HUES6 (cell line): Measurements from ENCODE around the gene ZAP70.

Source experiments
- H3K27ac ChIP-seq: 2 replicates; pipeline ENCODE4 v1.7.0; 2013; ENCODE audit warnings: low read depth, mild to moderate bottlenecking, low read length, inconsistent platforms
- H3K27me3 ChIP-seq: 2 replicates; pipeline ENCODE4 v1.6.1; 2013; ENCODE audit warnings: low read length; ENCODE audit not compliant: control insufficient read depth, insufficient read depth
- H3K36me3 ChIP-seq: 2 replicates; pipeline ENCODE4 v1.6.1; 2013; ENCODE audit warnings: low read length; ENCODE audit not compliant: control insufficient read depth, insufficient read depth
- H3K4me1 ChIP-seq: 2 replicates; pipeline ENCODE4 v1.6.1; 2013; ENCODE audit warnings: low read length; ENCODE audit not compliant: control insufficient read depth, insufficient read depth
- H3K4me3 ChIP-seq: 2 replicates; pipeline ENCODE4 v1.5.1; 2013; ENCODE audit warnings: low read depth, low read length
- H3K9ac ChIP-seq: one replicate; pipeline ENCODE4 v1.6.1; 2013; ENCODE audit warnings: mild to moderate bottlenecking, low read length
- H3K9me3 ChIP-seq: 2 replicates; pipeline ENCODE4 v1.6.1; 2013; ENCODE audit warnings: low read depth, low read length; ENCODE audit not compliant: control insufficient read depth, insufficient read depth

Gene ZAP70

DNA sequence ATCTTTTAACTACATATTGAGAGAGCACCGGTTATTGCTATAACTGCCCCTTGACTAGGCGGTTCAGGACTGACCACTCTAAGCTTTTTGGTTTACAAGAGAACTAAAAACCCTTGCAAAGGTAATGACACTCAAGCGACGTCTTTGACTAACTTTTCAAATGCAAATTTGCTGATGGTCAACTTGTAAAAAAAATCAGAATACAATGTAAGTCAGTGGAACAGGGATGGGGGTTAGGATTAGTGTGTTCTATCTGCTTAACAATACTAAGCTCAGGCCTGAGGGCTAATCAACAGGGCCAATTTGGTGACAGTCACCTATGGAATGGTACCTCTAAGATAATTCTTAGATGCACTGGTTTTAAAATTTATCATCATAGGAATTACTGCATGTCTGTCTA is 57.1 kb downstream of the ZAP70 start:
- Histone ChIP-seq H3K4me1 (peaks cover 23% of the 10 kb centered on the region), H3K27me3 (peaks cover 6% of the 10 kb centered on the region; the same call in 1 of the 2 replicates), H3K9ac (no peak overlapping the region), H3K27ac (no peak overlapping the region), H3K36me3 (peaks cover 31% of the 10 kb centered on the region), H3K4me3 (no peak overlapping the region), H3K9me3 (no peaks in the 10 kb centered on the region)

DNA sequence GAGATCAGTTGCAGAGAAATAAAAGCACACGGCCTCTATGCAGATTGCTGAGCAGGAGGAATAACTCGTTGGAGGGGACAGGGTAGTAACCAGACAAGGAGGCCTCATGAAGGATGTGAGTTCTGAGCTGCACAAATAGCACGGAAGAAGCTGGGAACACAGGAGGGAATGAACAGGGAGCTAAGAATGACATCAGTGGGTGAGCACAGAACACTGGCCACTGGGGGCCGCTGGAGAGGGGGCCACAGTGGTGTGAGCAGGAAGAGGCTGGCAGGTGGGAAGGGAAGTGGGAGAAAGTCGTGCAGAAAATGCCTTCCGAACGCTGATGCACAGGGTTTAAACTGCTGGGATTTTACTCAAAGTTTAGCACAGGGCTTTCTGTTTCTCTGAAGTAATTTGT is 61.0 kb downstream of the ZAP70 start:
- peaks cover 21% of the 10 kb centered on the region for H3K4me1 ChIP-seq
- H3K4me3 ChIP-seq, result no peak overlapping the region
- no peak overlapping the region for H3K27ac ChIP-seq

DNA sequence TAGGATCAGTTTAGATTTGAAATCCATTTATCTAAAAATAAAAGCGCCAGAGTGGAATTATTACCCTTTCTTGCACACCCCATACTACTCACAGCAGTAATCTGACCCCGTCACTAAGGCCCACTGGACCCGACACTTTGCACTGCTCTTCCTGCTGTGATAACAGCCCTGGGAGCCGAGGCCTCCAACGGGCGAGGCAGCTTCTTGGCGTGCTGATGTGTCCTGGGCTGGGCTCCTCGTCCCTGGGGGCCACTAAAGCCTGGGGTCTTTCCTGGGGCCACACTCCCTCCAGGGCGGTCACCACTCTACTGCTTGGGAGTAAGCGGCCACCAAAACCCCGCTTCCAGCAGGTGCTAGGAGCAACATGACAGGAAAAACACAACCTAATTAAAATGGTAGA is 61.7 kb downstream of the ZAP70 start:
- H3K4me3 ChIP-seq, result no peak overlapping the region
- H3K9ac ChIP-seq, result no peak overlapping the region
- peaks cover 2% of the 10 kb centered on the region; the same call in 1 of the 2 replicates for H3K27me3 ChIP-seq
- no peak overlapping the region for H3K27ac ChIP-seq
- 0 out of 2 replicates have a peak, but pooled peaks cover 4% of the 10 kb centered on the region for H3K9me3 ChIP-seq
- peaks cover 22% of the 10 kb centered on the region for H3K36me3 ChIP-seq
- H3K4me1 ChIP-seq, result peaks cover 15% of the 10 kb centered on the region

More for the DNA sequence above, 61.0 kb downstream of the ZAP70 start:
- peaks cover 22% of the 10 kb centered on the region for H3K36me3 ChIP-seq
- H3K27me3 ChIP-seq, result peaks cover 6% of the 10 kb centered on the region; the same call in 1 of the 2 replicates
- H3K9me3 ChIP-seq, result 0 out of 2 replicates have a peak, but pooled peaks cover 4% of the 10 kb centered on the region
- H3K9ac ChIP-seq, result no peak overlapping the region

DNA sequence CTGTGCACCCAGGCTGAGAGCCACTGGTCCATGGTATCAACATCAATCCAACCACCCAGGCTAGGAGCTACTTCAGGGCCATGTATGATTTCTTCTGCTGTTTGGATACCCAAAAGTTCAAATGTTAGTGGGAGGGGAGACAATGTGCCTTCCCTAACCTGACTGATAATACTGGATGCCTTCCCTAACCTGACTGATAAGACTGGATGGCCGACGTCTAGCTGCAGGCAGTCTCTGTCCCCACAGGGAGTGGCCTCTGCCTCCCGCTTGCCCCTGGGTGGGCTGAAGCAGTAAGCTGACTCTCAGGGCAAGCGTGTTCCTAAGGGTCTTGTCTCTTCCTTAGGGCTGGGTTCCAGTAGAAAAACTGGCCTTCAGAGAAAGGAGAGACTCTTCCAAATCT is 65.8 kb downstream of the ZAP70 start:
- no peaks in the 10 kb centered on the region for H3K27me3 ChIP-seq
- H3K36me3 ChIP-seq, result peaks cover 16% of the 10 kb centered on the region
- H3K27ac ChIP-seq, result no peak overlapping the region
- no peak overlapping the region for H3K4me3 ChIP-seq
- H3K9ac ChIP-seq, result no peak overlapping the region
- H3K9me3 ChIP-seq, result 0 out of 2 replicates have a peak, but pooled peaks cover 4% of the 10 kb centered on the region
- no peaks in the 10 kb centered on the region for H3K4me1 ChIP-seq

DNA sequence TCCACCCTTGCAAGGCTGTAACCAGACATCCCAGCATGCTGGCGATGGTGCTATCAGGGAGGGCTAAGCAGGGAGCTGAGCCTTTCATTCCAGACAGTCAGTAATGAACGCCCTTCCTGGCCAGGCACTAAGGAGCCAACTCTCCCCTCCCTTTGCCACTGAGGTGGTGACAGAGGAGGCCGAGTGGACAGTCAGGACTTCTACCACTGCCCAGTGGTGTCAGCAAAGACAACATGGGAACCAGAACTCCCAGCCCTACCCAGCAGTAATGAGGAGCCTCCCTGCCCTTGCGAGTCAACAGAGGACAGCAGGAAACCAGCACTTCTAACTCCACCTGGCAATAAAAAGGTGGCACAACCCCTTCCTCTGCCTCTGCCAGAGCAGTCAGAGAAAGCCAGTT is 68.6 kb downstream of the ZAP70 start:
- no peaks in the 10 kb centered on the region for H3K4me1 ChIP-seq
- 0 out of 2 replicates have a peak, but pooled peaks cover 9% of the 10 kb centered on the region for H3K36me3 ChIP-seq
- no peaks in the 10 kb centered on the region for H3K27me3 ChIP-seq
- 0 out of 2 replicates have a peak, but pooled peaks cover 2% of the 10 kb centered on the region for H3K9me3 ChIP-seq
- no peak overlapping the region for H3K27ac ChIP-seq
- H3K4me3 ChIP-seq, result no peak overlapping the region
- no peak overlapping the region for H3K9ac ChIP-seq

DNA sequence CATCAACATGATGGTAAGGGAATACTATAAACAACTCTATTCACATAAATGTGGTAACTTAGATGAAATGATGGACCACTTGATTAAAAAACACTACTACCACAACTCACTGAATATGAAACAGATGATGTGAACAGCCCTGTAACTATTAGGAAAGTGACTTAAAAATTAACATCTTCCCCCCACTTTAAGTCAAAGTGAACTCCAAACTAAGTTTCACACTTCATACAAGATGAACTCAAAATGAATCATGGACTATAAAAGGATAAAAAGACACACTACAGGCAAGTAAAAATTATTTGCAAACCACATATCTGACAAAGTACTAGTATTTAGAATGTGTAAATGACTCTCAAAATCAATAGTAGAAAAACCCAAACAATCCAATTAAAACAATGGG is 71.6 kb downstream of the ZAP70 start:
- Histone ChIP-seq H3K27me3 (no peaks in the 10 kb centered on the region), H3K4me1 (no peaks in the 10 kb centered on the region), H3K27ac (no peak overlapping the region), H3K36me3 (0 out of 2 replicates have a peak, but pooled peaks cover 17% of the 10 kb centered on the region), H3K9me3 (no peaks in the 10 kb centered on the region), H3K4me3 (no peak overlapping the region), H3K9ac (no peak overlapping the region)

DNA sequence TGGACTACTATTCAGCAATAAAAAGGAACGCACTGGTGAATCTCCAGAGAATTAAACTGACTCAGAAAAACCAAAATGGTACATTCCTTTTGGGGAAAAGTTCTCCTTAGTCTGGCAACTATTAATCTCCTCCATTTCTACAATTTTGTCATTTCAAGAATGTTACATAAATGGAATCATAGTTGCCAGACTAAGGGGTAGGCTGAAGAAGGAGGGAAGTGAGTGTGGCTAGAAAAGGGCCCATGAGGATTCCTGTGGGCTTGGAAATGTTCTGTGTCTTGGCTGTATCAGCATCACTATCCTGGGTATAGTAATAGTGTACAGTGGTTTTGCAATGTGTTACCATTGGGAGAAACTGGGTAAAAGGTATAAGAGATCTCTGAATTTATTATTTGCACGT is 72.4 kb downstream of the ZAP70 start:
- Histone ChIP-seq H3K27me3 (no peaks in the 10 kb centered on the region), H3K27ac (no peak overlapping the region), H3K4me3 (no peak overlapping the region), H3K4me1 (no peaks in the 10 kb centered on the region), H3K9me3 (no peaks in the 10 kb centered on the region), H3K9ac (no peak overlapping the region), H3K36me3 (0 out of 2 replicates have a peak, but pooled peaks cover 15% of the 10 kb centered on the region)

DNA sequence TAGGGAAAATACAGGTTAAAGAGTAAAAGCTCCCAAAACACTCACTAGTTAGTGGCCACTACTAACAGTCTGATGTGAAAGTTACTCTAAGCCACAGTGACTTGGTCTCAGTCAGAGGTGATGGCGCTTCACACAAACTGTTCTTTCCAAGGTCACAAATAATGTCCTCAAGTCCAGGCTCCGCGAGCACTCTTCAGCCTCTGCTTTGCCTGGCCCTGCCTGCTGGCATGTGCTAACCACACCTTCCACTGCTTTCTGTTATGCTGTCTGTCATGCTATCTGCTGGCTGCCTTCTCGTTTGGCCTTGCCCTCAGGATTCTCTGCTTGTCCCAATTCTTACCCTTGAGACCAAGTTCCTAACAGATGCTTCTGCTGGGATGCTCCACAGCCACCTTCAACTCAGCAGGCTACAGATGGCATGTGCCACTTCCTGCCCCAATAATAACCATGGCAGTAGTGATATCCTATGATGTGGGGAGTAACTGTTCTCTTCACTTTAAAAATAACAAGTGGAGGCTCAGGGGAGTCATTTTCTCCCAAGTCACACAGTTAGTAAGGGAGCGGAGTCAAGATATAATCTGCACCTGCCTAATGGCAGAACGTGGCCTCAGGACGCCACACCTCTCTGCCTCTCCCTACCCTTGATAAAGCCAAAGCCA is 75.7 kb downstream of the ZAP70 start:
- Histone ChIP-seq H3K9ac (no peak overlapping the region), H3K4me1 (no peaks in the 10 kb centered on the region), H3K9me3 (no peaks in the 10 kb centered on the region), H3K36me3 (peaks cover 31% of the 10 kb centered on the region), H3K4me3 (no peak overlapping the region), H3K27me3 (no peaks in the 10 kb centered on the region), H3K27ac (no peak overlapping the region)
